B cell (primary cell): ENCODE measurements around the gene TRIM31. TPM values are rescaled to one million over a fixed set of nuclear protein-coding genes. Genes with fewer than 3 reads are reported as not detected.

Experiments used
- ATAC-seq: fragments of 200-7000 bp; cut with Tn5 transposase; one replicate; pipeline ENCODE4 v1.10.0; 2021; ENCODE audit warnings: low read depth, mild to moderate bottlenecking, moderate number of reproducible peaks, moderate library complexity
- CTCF ChIA-PET: fragments of 350-600 bp; sonication (Branson Sonifier 250); formaldehyde crosslinking; loops from one replicate; lab custom pipeline; 2021; ENCODE audit warnings: antibody characterized with exemption, inconsistent platforms; lab: Charles Lee
- POLR2A ChIA-PET: fragments of 350-600 bp; sonication (Branson Sonifier 250); formaldehyde crosslinking; loops from one replicate; lab custom pipeline; 2021; ENCODE audit warnings: antibody characterized with exemption; lab: Charles Lee
- DNase-seq: peaks from one replicate; pipeline ENCODE4 v3.0.0; 2013
- H2AFZ ChIP-seq: 2 replicates; pipeline ENCODE4 v1.6.1; 2012; ENCODE audit warnings: mild to moderate bottlenecking, low read depth, low read length; ENCODE audit not compliant: insufficient read depth, poor library complexity, severe bottlenecking
- H3K27ac ChIP-seq, 2 donors: 1 replicate in 1 of 2; 2 replicates in 1 of 2; pipeline ENCODE4 v1.5.1; 2012 to 2013; ENCODE audit warnings: low read length in 2 of 2, mild to moderate bottlenecking in 2 of 2, moderate library complexity in 1 of 2
- H3K27me3 ChIP-seq, 4 experiments: fragments of 200-600 bp in 1 of 4; sonication (generic) in 1 of 4; replicated peaks in 1 of 4; 1 replicate in 2 of 4; 2 replicates in 2 of 4; pipeline versions ENCODE4 v1.6.1 to v1.7.0; 2013 to 2016; ENCODE audit warnings: low read length in 3 of 4, mild to moderate bottlenecking in 2 of 4, mixed read lengths in 1 of 4, moderate library complexity in 1 of 4; ENCODE audit not compliant: insufficient read depth in 4 of 4, control insufficient read depth in 3 of 4; ENCODE audit errors: control extremely low read depth in 1 of 4
- H3K36me3 ChIP-seq, 2 experiments: replicated peaks in 1 of 2; 1 replicate in 1 of 2; 2 replicates in 1 of 2; pipeline versions ENCODE4 v1.6.1 to v1.7.1; 2013; ENCODE audit warnings: low read length in 1 of 2; ENCODE audit not compliant: insufficient read depth in 2 of 2, control insufficient read depth in 1 of 2; ENCODE audit errors: control extremely low read depth in 1 of 2, extremely low read depth in 1 of 2
- H3K4me1 ChIP-seq, 2 donors: fragments of 200-600 bp in 1 of 2; sonication (generic) in 1 of 2; 1 replicate in 1 of 2; 2 replicates in 1 of 2; pipeline versions ENCODE4 v1.5.1 to v1.6.1; 2013 to 2017; ENCODE audit warnings: low read length in 2 of 2; ENCODE audit not compliant: control insufficient read depth in 2 of 2, insufficient read depth in 2 of 2
- H3K4me2 ChIP-seq: replicated peaks from 2 replicates; pipeline ENCODE3; 2012; ENCODE audit warnings: mild to moderate bottlenecking, low read depth, low read length; ENCODE audit not compliant: poor library complexity, severe bottlenecking
- H3K4me3 ChIP-seq, 5 experiments: fragments of 200-600 bp in 1 of 5; sonication (generic) in 1 of 5; 1 replicate in 3 of 5; 2 replicates in 2 of 5; pipeline versions ENCODE4 v1.5.1 to v1.7.0; 2011 to 2016; ENCODE audit warnings: low read length in 4 of 5, mild to moderate bottlenecking in 4 of 5, low read depth in 2 of 5, control low read depth in 1 of 5, moderate library complexity in 1 of 5; ENCODE audit not compliant: insufficient read depth in 1 of 5; ENCODE audit errors: control extremely low read depth in 1 of 5, extremely low read depth in 1 of 5
- H3K79me2 ChIP-seq: fragments of 200-600 bp; sonication (generic); one replicate; pipeline ENCODE4 v1.6.0; 2016; ENCODE audit warnings: low read length; ENCODE audit not compliant: control insufficient read depth, insufficient read depth
- H3K9ac ChIP-seq: fragments of 200-600 bp; sonication (generic); 2 replicates; pipeline ENCODE4 v1.6.1; 2017; ENCODE audit warnings: mild to moderate bottlenecking, low read length, moderate library complexity
- H3K9me3 ChIP-seq, 3 donors: one replicate each; pipeline versions ENCODE4 v1.6.1 to v1.7.1; 2013; ENCODE audit warnings: low read length in 2 of 3; ENCODE audit not compliant: control insufficient read depth in 2 of 3, insufficient read depth in 1 of 3; ENCODE audit errors: control extremely low read depth in 1 of 3
- H4K20me1 ChIP-seq: 2 replicates; pipeline ENCODE4 v1.6.0; 2012; ENCODE audit warnings: mild to moderate bottlenecking, low read length; ENCODE audit not compliant: insufficient read depth, control insufficient read depth, poor library complexity, severe bottlenecking
- H3K27ac Mint-ChIP-seq: one replicate; pipeline ENCODE4 v1.8.0; 2021; ENCODE audit warnings: mixed read lengths
- H3K27me3 Mint-ChIP-seq: one replicate; pipeline ENCODE4 v1.8.0; 2021; ENCODE audit warnings: mixed read lengths
- H3K4me1 Mint-ChIP-seq: one replicate; pipeline ENCODE4 v1.8.0; 2021; ENCODE audit warnings: mixed read lengths
- H3K4me3 Mint-ChIP-seq: one replicate; pipeline ENCODE4 v1.8.0; 2021; ENCODE audit warnings: mixed read lengths
- H3K9me3 Mint-ChIP-seq: one replicate; pipeline ENCODE4 v1.8.0; 2022; ENCODE audit warnings: mixed read lengths; ENCODE audit not compliant: insufficient read depth
- EZH2 ChIP-seq: IDR thresholded peaks from 2 replicates; pipeline ENCODE4 v1.6.1; 2012; ENCODE audit warnings: borderline replicate concordance, low read depth, mild to moderate bottlenecking, moderate library complexity, low read length; ENCODE audit not compliant: insufficient read depth, poor library complexity, severe bottlenecking
- WGBS: methylation state at CpG from one replicate; pipeline ENCODE4 v1.1.5; 2013; ENCODE audit warnings: missing lambda C conversion rate; ENCODE audit not compliant: insufficient coverage; 5-methylcytosine and 5-hydroxymethylcytosine counted together
- intact Hi-C: fragments of 100-400 bp; cut with micrococcal nuclease; formaldehyde crosslinking; loops from one replicate; pipeline ENCODE4 v1.10.0; 2022
- polyA plus RNA-seq: library from polyadenylated mRNA; depleted of rRNA; stranded (reverse); fragments of >200 nt; gene quantifications from 2 replicates; pipeline ENCODE4 v1.2.3, GENCODE V29; 2012
- total RNA-seq, 2 donors: library from RNA; stranded (reverse); fragments of 120-200 nt in 1 of 2; gene quantifications; 1 replicate in 1 of 2; 2 replicates in 1 of 2; pipeline versions ENCODE4 v1.2.3 to v1.2.4, GENCODE V29; 2013 to 2022
- TF ChIP-seq, protein P1 (sequence below): fragments of 200-600 bp; IDR thresholded peaks from one replicate; pipeline ENCODE4 v1.8.0; 2022; ENCODE audit warnings: antibody characterized with exemption, mild to moderate bottlenecking

The TRIM31 gene
- total and polyA plus RNA-seq, 2 donors (not counting 1 experiment from before 2014, with no cell fraction given): not detected

- DNase-seq (no peak), ATAC-seq (no peak)
- ChIA-PET CTCF (no interaction called here), POLR2A (interaction anchor here (0.5 kb wide), 1 partner anchor 8 kb away, joined by 4 read pairs; no protein-coding TSS in a partner anchor)
- H3K27me3 Mint-ChIP-seq: peaks cover 52% of the 10 kb centered on the region
- no peaks in the 10 kb centered on the region for H3K9me3 ChIP-seq
- H3K4me3 ChIP-seq: no peak overlapping the region
- TF ChIP-seq EZH2: no peak
- TF ChIP-seq, protein P1, sequence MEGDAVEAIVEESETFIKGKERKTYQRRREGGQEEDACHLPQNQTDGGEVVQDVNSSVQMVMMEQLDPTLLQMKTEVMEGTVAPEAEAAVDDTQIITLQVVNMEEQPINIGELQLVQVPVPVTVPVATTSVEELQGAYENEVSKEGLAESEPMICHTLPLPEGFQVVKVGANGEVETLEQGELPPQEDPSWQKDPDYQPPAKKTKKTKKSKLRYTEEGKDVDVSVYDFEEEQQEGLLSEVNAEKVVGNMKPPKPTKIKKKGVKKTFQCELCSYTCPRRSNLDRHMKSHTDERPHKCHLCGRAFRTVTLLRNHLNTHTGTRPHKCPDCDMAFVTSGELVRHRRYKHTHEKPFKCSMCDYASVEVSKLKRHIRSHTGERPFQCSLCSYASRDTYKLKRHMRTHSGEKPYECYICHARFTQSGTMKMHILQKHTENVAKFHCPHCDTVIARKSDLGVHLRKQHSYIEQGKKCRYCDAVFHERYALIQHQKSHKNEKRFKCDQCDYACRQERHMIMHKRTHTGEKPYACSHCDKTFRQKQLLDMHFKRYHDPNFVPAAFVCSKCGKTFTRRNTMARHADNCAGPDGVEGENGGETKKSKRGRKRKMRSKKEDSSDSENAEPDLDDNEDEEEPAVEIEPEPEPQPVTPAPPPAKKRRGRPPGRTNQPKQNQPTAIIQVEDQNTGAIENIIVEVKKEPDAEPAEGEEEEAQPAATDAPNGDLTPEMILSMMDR: no peak
- H3K9ac ChIP-seq: no peak overlapping the region
- H3K27ac Mint-ChIP-seq: no peak overlapping the region
- no peak overlapping the region for H3K4me3 Mint-ChIP-seq
- no peaks in the 10 kb centered on the region for H3K4me1 ChIP-seq
- no peaks in the 10 kb centered on the region for H3K36me3 ChIP-seq
- H3K79me2 ChIP-seq: no peaks in the 10 kb centered on the region
- no peaks in the 10 kb centered on the region for H3K4me1 Mint-ChIP-seq
- no peak overlapping the region for H3K27ac ChIP-seq
- no CpG with 5 or more reads among the region's 3 CpGs for WGBS
- H3K4me2 ChIP-seq: no peak overlapping the region
- intact Hi-C loops: no loop called here
- no peaks in the 10 kb centered on the region for H4K20me1 ChIP-seq
- no peaks in the 10 kb centered on the region for H3K9me3 Mint-ChIP-seq
- H3K27me3 ChIP-seq: peaks cover 0 to 35% (median 6%) of the 10 kb centered on the region in 4 experiments
- H2AFZ ChIP-seq: no peak overlapping the region
Measured at GRCh38 chr6:30149234-30149633, 36.3 kb upstream of the TRIM31 start.

GRCh38 chr6:30147096-30147495, 34.2 kb upstream of the TRIM31 start:
- Mint-ChIP-seq H3K27ac (no peak overlapping the region), H3K9me3 (no peaks in the 10 kb centered on the region), H3K4me1 (no peaks in the 10 kb centered on the region), H3K4me3 (no peak overlapping the region), H3K27me3 (peaks cover 44% of the 10 kb centered on the region)
- Histone ChIP-seq H3K9ac (no peak overlapping the region), H3K36me3 (no peaks in the 10 kb centered on the region), H3K9me3 (no peaks in the 10 kb centered on the region), H3K4me3 (no peak overlapping the region), H3K79me2 (no peaks in the 10 kb centered on the region), H4K20me1 (no peaks in the 10 kb centered on the region), H3K4me2 (no peak overlapping the region), H3K27ac (no peak overlapping the region), H3K27me3 (peaks cover 0 to 33% (median 8%) of the 10 kb centered on the region in 4 experiments), H2AFZ (no peak overlapping the region), H3K4me1 (no peaks in the 10 kb centered on the region)
- POLR2A ChIA-PET: no interaction called here
- intact Hi-C loops: no loop called here
- TF ChIP-seq EZH2: no peak
- TF ChIP-seq, protein P1: no peak
- 93% methylated on average over 3 of the region's 3 CpGs for WGBS
- DNase-seq (no peak), ATAC-seq (no peak)
- CTCF ChIA-PET: interaction anchor here (1.0 to 1.1 kb wide), 2 partner anchors 45 to 98 kb away, joined by 3 read pairs; no protein-coding TSS in a partner anchor
